Stomach (tissue), 19 donors: ENCODE results near the gene CGB1. TPM values are rescaled to one million over a fixed set of nuclear protein-coding genes. Genes with fewer than 3 reads are reported as not detected.
A peak's percentile ranks its signal among the peaks of the same experiment; 100 is the strongest.
"Not testable (repeated sequence)": the region's sequence is repeated elsewhere in the genome, so short reads cannot be mapped to it uniquely, and the experiment has no call there.

Experiments
- DNase-seq, 2 donors: peaks; one replicate each; pipeline versions ENCODE4 v3.0.0 to v3.0.0-alpha.2; 2013 to 2019
- H3K27ac ChIP-seq, 5 donors: fragments of 200-600 bp in 4 of 5; sonication (generic) in 4 of 5; one replicate each; pipeline ENCODE4 v1.5.1; 2013 to 2019; ENCODE audit warnings: mild to moderate bottlenecking in 1 of 5, moderate library complexity in 1 of 5
- H3K27me3 ChIP-seq, 3 donors: fragments of 200-600 bp; sonication (generic); one replicate each; pipeline ENCODE4 v1.5.1; 2017 to 2019; ENCODE audit warnings: mixed run types in 1 of 3
- H3K36me3 ChIP-seq, 4 donors: fragments of 200-600 bp; sonication (generic); 1 replicate in 3 of 4; 2 replicates in 1 of 4; pipeline ENCODE4 v1.5.1; 2016 to 2019
- H3K4me1 ChIP-seq, 4 donors: fragments of 200-600 bp; sonication (generic); one replicate each; pipeline ENCODE4 v1.5.1; 2016 to 2019
- H3K4me3 ChIP-seq, 4 donors: fragments of 200-600 bp; sonication (generic) in 3 of 4; one replicate each; pipeline ENCODE4 v1.5.1; 2016 to 2019; ENCODE audit warnings: mild to moderate bottlenecking in 1 of 4
- H3K9me3 ChIP-seq, 4 donors: fragments of 200-600 bp; sonication (generic); one replicate each; pipeline ENCODE4 v1.5.1; 2016 to 2019
- EP300 ChIP-seq: sonication (generic); formaldehyde crosslinking; IDR thresholded peaks from one replicate; pipeline ENCODE4 v1.6.1; 2017; ENCODE audit warnings: antibody characterized with exemption
- POLR2A ChIP-seq, 4 donors: fragments of 450-650 bp; IDR thresholded peaks; one replicate each; pipeline ENCODE4 v1.6.1; 2016; ENCODE audit warnings: antibody characterized with exemption in 4 of 4, control low read depth in 2 of 4, mild to moderate bottlenecking in 1 of 4, moderate library complexity in 1 of 4
- POLR2AphosphoS5 ChIP-seq, 3 donors: sonication (generic); formaldehyde crosslinking; IDR thresholded peaks; one replicate each; pipeline ENCODE4 v1.6.1; 2016; ENCODE audit warnings: antibody characterized with exemption in 3 of 3
- WGBS, 5 donors: extraction: QIAGEN DNeasy Blood & Tissue Kit in 3 of 5; methylation state at CpG; one replicate each; pipeline versions ENCODE4 v1.1.5 to v1.1.7; 2013 to 2018; 5-methylcytosine and 5-hydroxymethylcytosine counted together
- intact Hi-C: fragments of 100-400 bp; cut with DNase I; formaldehyde crosslinking; loops from one replicate; pipeline ENCODE4 v1.15.1; 2023; ENCODE audit warnings: low total_unique reads
- long read RNA-seq, 10 donors: transcript quantifications; one replicate each; lab custom pipeline, GENCODE V29; 2026
- polyA plus RNA-seq, 3 donors: library from polyadenylated mRNA; stranded (reverse); fragments of 200-250 nt; gene quantifications; one replicate each; pipeline ENCODE4 v1.2.3, GENCODE V29; 2013
- total RNA-seq, 5 donors: library from RNA; depleted of rRNA; stranded (reverse); fragments of >200 nt; gene quantifications; one replicate each; pipeline versions ENCODE4 v1.1.0 to v1.2.3, GENCODE V29; 2014 to 2016
- TF ChIP-seq, protein P1 (sequence below), 7 experiments: fragments of 450-650 bp in 4 of 7; fragments of 200-600 bp in 3 of 7; sonication (generic) in 3 of 7; IDR thresholded peaks; one replicate each; pipeline ENCODE4 v1.5.1; 2016 to 2019; ENCODE audit warnings: antibody characterized with exemption in 7 of 7, control low read depth in 2 of 7, mild to moderate bottlenecking in 1 of 7
- donor health status: healthy with polysubstance abuse.
- donor health status: Bipolar disorder and iron deficiency.
- donor health status: healthy.

Gene CGB1
- total RNA-seq (not detected), polyA plus RNA-seq (not detected)
- long read RNA-seq, donor 1, result 0 reads
- long read RNA-seq, donor 2, result 0 reads
- long read RNA-seq, donor 3, result 0 reads
- long read RNA-seq, donor 4, result 0 reads
- long read RNA-seq, donor 5, result 0 reads
- long read RNA-seq, donor 6, result 0 reads
- long read RNA-seq, donor 7, result 0 reads
- long read RNA-seq, donor 8, result 0 reads
- long read RNA-seq, donor 9, result 0 reads
- long read RNA-seq, donor 10, result 0 reads

DNA sequence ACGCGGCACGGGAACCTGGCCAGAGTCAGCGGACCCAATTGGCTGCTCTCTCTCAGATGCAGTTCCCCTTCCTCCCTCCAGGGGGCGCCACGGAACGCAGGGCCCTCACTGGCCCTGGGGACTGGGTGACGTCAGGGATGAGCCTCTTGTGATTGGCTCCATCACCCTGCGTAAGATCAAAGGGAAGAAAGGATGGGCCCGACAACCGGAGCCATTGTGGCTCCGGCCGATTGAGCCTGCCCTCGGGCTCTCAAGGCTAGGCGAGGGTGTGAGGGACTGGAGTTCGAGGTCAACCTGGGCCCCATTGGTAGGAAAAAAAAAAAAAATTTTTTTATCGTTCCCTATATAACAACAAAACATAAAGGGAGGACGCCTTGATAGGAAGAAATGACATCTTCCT is at the start of gene CGB1:
Gene CGB1 (minus strand): TSS at position 81 of the 400 bp plus-strand sequence. CDS start 184 bp downstream, outside the sequence.
- 50 to 56% (median 51%) methylated on average over 17 to 18 of the region's 18 CpGs for WGBS, 5 donors
- H3K27ac ChIP-seq, intact Hi-C loops: not testable (repeated sequence)

DNA sequence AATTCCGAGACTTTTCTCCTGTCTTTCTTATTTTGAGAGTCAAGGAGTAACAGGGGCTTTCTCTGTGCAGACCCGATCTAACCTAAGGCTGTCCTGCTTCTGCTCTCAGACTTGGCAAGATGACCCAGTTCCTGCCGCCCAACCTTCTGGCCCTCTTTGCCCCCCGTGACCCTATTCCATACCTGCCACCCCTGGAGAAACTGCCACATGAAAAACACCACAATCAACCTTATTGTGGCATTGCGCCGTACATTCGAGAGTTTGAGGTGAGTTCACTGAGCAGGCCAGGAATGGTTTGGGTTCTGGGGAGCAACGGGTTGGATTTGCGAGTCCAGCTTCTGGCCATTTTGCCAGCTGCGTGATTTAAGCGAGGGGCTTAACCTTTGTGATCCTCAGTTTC is 49.6 kb upstream of the CGB1 start:
- WGBS, 5 donors, result 20 to 35% (median 32%) methylated on average over 11 of the region's 11 CpGs
- DNase-seq, result no peak
- Histone ChIP-seq H3K27ac (peak overlapping the region in 3 of 5 donors; percentile 91 to 94 (median 93)), H3K27me3 (no peaks in the 10 kb centered on the region), H3K4me1 (peaks cover 24 to 44% (median 40%) of the 10 kb centered on the region in 4 donors), H3K36me3 (peaks cover 26 to 44% (median 40%) of the 10 kb centered on the region in 4 donors), H3K9me3 (no peaks in the 10 kb centered on the region), H3K4me3 (peak overlapping the region; percentile 83 to 98 (median 89))
- no peak for TF ChIP-seq EP300
- TF ChIP-seq, protein P1, sequence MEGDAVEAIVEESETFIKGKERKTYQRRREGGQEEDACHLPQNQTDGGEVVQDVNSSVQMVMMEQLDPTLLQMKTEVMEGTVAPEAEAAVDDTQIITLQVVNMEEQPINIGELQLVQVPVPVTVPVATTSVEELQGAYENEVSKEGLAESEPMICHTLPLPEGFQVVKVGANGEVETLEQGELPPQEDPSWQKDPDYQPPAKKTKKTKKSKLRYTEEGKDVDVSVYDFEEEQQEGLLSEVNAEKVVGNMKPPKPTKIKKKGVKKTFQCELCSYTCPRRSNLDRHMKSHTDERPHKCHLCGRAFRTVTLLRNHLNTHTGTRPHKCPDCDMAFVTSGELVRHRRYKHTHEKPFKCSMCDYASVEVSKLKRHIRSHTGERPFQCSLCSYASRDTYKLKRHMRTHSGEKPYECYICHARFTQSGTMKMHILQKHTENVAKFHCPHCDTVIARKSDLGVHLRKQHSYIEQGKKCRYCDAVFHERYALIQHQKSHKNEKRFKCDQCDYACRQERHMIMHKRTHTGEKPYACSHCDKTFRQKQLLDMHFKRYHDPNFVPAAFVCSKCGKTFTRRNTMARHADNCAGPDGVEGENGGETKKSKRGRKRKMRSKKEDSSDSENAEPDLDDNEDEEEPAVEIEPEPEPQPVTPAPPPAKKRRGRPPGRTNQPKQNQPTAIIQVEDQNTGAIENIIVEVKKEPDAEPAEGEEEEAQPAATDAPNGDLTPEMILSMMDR (IDR thresholded peaks at IDR 0.05), result no peak
- no peak for TF ChIP-seq POLR2A (IDR thresholded peaks at IDR 0.05)
- no peak for TF ChIP-seq POLR2AphosphoS5 (IDR thresholded peaks at IDR 0.05)
- intact Hi-C loops, result no loop called here

More for the DNA sequence above, at the start of gene CGB1:
- not testable (repeated sequence) for H3K4me3 ChIP-seq, DNase-seq, H3K9me3 ChIP-seq, H3K4me1 ChIP-seq, H3K36me3 ChIP-seq, H3K27me3 ChIP-seq
- TF ChIP-seq, protein P1 (IDR thresholded peaks at IDR 0.05), result peak in 1 of 7 experiments; percentile 14

DNA sequence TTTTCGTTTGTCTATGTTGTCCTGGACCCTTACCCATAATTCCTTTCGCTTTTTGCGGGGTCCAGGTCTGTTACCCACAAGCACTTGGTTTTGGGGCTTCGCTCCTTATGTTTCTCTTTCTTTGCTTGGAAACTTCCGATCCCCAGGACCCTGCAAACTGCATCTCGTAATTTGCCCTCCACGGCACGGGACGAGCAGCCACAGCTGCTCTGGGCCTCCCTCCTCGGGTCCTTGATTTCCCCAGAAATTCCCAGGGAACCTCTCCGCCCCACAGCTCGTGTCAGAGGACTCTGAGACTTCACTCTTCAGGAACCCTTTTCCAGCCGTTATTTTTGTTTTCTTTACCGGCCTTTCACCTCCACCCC is 49.2 kb upstream of the CGB1 start:
- Histone ChIP-seq H3K4me1 (peaks cover 24 to 44% (median 40%) of the 10 kb centered on the region in 4 donors), H3K27me3 (no peaks in the 10 kb centered on the region), H3K27ac (peak overlapping the region; percentile 85 to 94 (median 92)), H3K4me3 (peak overlapping the region; percentile 83 to 98 (median 89)), H3K9me3 (no peaks in the 10 kb centered on the region), H3K36me3 (peaks cover 22 to 40% (median 36%) of the 10 kb centered on the region in 4 donors)
- no peak for TF ChIP-seq EP300
- TF ChIP-seq POLR2AphosphoS5 (IDR thresholded peaks at IDR 0.05), result no peak
- TF ChIP-seq, protein P1 (IDR thresholded peaks at IDR 0.05), result no peak
- no peak for TF ChIP-seq POLR2A (IDR thresholded peaks at IDR 0.05)
- intact Hi-C loops, result no loop called here
- DNase-seq, result no peak
- WGBS, 5 donors, result 0 to 1% (median 0%) methylated on average over 14 of the region's 14 CpGs

DNA sequence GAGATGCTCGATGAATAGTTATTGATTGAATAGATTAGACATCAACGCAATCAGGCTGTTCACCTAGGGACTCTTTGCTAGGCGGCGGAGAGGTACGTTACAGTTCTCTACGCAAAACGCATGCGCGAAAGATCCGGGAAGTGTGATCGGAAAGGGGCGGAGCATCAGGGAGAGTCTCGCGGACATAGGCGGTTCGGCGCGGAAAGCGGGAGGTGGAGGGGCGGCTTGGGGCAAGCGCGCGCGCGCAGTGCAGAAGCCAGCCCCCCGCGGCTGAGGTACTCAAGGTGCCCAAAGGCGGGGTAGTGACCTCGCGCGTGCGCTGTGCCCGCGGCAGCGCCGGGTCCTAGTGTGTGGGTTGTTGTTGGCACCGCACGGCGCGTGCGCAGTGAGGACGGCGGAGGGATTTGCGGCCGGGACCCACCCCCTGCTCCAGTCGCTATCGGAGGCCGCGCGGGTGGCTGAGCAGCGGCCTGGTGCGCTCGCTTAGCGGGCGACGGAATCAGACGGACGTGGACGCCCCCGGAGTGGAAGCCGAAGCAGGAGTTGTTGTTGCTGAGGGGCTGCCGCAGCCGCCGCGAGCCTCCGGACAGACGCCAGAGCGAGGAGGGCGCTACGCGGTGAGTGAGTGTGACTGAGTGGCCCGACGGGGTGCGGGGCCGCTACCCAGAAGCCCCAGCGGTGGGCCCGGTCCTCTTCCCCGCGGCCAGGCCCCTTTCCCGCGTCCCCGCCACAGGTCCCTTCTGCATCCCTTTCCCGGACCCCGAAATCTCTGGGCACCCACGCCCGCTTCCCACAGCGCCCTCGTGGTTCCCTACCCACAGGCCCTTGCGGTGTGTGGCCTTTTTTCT is 48.5 kb upstream of the CGB1 start, which contains the start of gene SNRNP70:
Gene SNRNP70 (plus strand): TSS at position 432 of the 848 bp plus-strand sequence. CDS start 964 bp downstream, outside the sequence.
- Histone ChIP-seq H3K27ac (peak within 1 kb of the TSS; percentile 85 to 94 (median 92)), H3K9me3 (no peaks in the 10 kb centered on the region), H3K36me3 (peaks cover 16 to 34% (median 30%) of the 10 kb centered on the region in 4 donors), H3K4me1 (peaks cover 24 to 44% (median 40%) of the 10 kb centered on the region in 4 donors), H3K4me3 (peak within 1 kb of the TSS; percentile 83 to 98 (median 89)), H3K27me3 (no peaks in the 10 kb centered on the region)
- peak; percentile 100 for DNase-seq
- 0 to 1% (median 0%) methylated on average over 45 to 89 of the region's 89 CpGs for WGBS, 5 donors
- TF ChIP-seq POLR2AphosphoS5 (IDR thresholded peaks at IDR 0.05), result peak; percentile 59 to 95 (median 86)
- no peak for TF ChIP-seq EP300
- peak in 2 of 4 donors; percentile 55 to 60 for TF ChIP-seq POLR2A (IDR thresholded peaks at IDR 0.05)
- intact Hi-C loops, result no loop called here
